Measurements from ENCODE around the gene OR10R2. TPM values are rescaled to one million over a fixed set of nuclear protein-coding genes. Genes with fewer than 3 reads are reported as not detected.

OR10R2 gene
- total RNA-seq, 3 donors from 2014 or later, result not detected

DNA sequence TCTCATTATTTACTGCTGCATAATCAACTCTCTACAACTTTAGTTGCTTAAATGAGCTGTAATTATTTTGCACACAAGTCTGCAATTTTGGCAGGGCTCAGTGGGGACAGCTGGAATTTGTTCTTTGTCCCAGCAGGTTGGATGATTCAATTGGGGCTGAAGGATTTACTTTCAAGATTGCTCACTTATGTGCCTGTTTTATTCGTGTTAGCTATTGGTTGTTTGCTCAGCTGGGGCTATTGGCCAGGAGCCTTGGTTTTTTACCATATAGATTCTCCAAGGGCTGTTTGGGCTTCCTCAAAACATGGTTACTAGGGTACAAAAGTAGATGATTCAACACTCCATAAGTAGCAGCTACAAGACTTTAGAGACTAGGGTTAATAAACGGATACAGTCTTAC lies 13.4 kb downstream of the OR10R2 start:
- Histone ChIP-seq H3K36me3 (no peaks in the 10 kb centered on the region), H3K27me3 (no peaks in the 10 kb centered on the region), H3K4me1 (no peaks in the 10 kb centered on the region), H3K9me3 (no peaks in the 10 kb centered on the region), H3K4me3 (no peak overlapping the region), H3K27ac (no peak overlapping the region)
- no peak for DNase-seq (ENCODE audit: low spot score in 2 of 2)
- TF ChIP-seq POLR2A (IDR thresholded peaks at IDR 0.05), result no peak
- TF ChIP-seq, protein P1, sequence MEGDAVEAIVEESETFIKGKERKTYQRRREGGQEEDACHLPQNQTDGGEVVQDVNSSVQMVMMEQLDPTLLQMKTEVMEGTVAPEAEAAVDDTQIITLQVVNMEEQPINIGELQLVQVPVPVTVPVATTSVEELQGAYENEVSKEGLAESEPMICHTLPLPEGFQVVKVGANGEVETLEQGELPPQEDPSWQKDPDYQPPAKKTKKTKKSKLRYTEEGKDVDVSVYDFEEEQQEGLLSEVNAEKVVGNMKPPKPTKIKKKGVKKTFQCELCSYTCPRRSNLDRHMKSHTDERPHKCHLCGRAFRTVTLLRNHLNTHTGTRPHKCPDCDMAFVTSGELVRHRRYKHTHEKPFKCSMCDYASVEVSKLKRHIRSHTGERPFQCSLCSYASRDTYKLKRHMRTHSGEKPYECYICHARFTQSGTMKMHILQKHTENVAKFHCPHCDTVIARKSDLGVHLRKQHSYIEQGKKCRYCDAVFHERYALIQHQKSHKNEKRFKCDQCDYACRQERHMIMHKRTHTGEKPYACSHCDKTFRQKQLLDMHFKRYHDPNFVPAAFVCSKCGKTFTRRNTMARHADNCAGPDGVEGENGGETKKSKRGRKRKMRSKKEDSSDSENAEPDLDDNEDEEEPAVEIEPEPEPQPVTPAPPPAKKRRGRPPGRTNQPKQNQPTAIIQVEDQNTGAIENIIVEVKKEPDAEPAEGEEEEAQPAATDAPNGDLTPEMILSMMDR (IDR thresholded peaks at IDR 0.05), result no peak
- no peak for TF ChIP-seq POLR2AphosphoS5 (IDR thresholded peaks at IDR 0.05)
- intact Hi-C loops (cut with DNase I; ENCODE audit: low total_unique reads), result loop anchor here (5.0 kb wide), 1 partner anchor 67 kb away; the partner anchor contains the start of gene OR6Y1

DNA sequence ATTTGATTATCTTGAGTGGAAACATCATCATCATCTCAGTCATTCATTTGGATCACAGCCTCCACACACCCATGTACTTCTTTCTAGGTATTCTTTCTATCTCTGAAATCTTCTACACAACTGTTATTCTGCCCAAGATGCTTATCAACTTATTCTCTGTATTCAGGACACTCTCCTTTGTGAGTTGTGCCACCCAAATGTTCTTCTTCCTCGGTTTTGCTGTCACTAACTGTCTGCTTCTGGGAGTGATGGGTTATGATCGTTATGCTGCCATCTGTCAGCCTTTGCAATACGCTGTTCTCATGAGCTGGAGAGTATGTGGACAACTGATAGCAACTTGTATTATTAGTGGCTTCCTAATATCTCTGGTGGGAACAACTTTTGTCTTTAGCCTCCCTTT lies 19.3 kb downstream of the OR10R2 start:
- TF ChIP-seq POLR2A (IDR thresholded peaks at IDR 0.05) (no peak), POLR2AphosphoS5 (IDR thresholded peaks at IDR 0.05) (no peak)
- TF ChIP-seq, protein P1 (IDR thresholded peaks at IDR 0.05), result no peak

DNA sequence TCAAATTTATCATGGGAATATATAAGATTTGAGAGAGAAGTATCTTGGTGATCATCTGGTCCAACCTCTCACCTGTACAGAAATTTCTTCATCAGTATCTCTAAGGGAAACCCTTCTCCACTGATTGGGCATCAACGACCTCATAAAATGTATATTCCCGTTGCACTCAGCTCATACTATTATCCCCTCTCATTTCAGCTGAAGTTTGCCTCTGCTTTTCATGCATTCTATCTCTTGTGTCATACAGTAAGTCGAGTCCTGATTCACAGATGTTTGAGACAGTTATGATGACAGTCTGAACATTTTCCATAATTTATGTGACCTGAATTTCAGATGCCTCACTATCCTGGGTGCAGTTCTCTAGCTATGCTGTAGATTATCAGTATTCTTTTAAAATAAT lies 21.0 kb downstream of the OR10R2 start:
- TF ChIP-seq, protein P1 (IDR thresholded peaks at IDR 0.05), result no peak
- TF ChIP-seq POLR2AphosphoS5 (IDR thresholded peaks at IDR 0.05), result no peak
- TF ChIP-seq POLR2A (IDR thresholded peaks at IDR 0.05), result no peak
- Histone ChIP-seq H3K4me1 (no peaks in the 10 kb centered on the region), H3K27ac (no peak overlapping the region), H3K36me3 (no peaks in the 10 kb centered on the region), H3K9me3 (no peaks in the 10 kb centered on the region), H3K27me3 (no peaks in the 10 kb centered on the region), H3K4me3 (no peak overlapping the region)
- intact Hi-C loops (cut with DNase I; ENCODE audit: low total_unique reads), result loop anchor here (5.0 kb wide), 1 partner anchor 791 kb away; the partner anchor contains the start of gene FCRL3
- DNase-seq (ENCODE audit: low spot score in 2 of 2), result no peak

More for the DNA sequence above, 19.3 kb downstream of the OR10R2 start:
- H3K4me1 ChIP-seq, result no peaks in the 10 kb centered on the region
- no peaks in the 10 kb centered on the region for H3K36me3 ChIP-seq
- intact Hi-C loops (cut with DNase I; ENCODE audit: low total_unique reads), result loop anchor here (5.0 kb wide), 1 partner anchor 789 kb away; the partner anchor contains the start of gene FCRL3
- no peak overlapping the region for H3K27ac ChIP-seq
- no peak for DNase-seq (ENCODE audit: low spot score in 2 of 2)
- H3K9me3 ChIP-seq, result no peaks in the 10 kb centered on the region
- no peak overlapping the region for H3K4me3 ChIP-seq
- H3K27me3 ChIP-seq, result no peaks in the 10 kb centered on the region

DNA sequence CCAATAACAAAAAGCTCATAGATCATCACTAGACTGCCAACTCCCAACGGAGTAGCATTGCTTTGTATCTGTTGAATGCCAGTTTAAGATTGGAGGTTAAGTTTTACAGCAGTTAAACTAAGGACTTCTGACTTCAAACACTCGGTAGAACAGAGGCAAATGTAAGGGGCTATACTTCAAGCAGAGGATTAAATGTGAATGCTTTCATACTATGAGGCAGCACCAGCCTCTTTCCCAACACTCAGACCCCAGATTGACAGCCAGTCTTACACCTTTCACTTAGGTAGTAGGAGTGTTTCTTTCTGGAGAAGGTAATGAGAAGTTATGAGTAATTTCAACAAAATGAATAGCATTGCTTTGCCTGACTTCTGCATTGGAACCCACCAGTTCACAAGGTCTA lies 22.8 kb downstream of the OR10R2 start:
- no peak overlapping the region for H3K27ac ChIP-seq
- H3K27me3 ChIP-seq, result no peaks in the 10 kb centered on the region
- intact Hi-C loops (cut with DNase I; ENCODE audit: low total_unique reads), result loop anchor here (5.0 kb wide), 1 partner anchor 792 kb away; the partner anchor contains the start of gene FCRL3
- H3K4me1 ChIP-seq, result no peaks in the 10 kb centered on the region
- no peak overlapping the region for H3K4me3 ChIP-seq
- no peak for DNase-seq (ENCODE audit: low spot score in 2 of 2)
- no peaks in the 10 kb centered on the region for H3K9me3 ChIP-seq
- no peaks in the 10 kb centered on the region for H3K36me3 ChIP-seq
- TF ChIP-seq POLR2AphosphoS5 (IDR thresholded peaks at IDR 0.05) (no peak), POLR2A (IDR thresholded peaks at IDR 0.05) (no peak)
- TF ChIP-seq, protein P1 (IDR thresholded peaks at IDR 0.05), result no peak

DNA sequence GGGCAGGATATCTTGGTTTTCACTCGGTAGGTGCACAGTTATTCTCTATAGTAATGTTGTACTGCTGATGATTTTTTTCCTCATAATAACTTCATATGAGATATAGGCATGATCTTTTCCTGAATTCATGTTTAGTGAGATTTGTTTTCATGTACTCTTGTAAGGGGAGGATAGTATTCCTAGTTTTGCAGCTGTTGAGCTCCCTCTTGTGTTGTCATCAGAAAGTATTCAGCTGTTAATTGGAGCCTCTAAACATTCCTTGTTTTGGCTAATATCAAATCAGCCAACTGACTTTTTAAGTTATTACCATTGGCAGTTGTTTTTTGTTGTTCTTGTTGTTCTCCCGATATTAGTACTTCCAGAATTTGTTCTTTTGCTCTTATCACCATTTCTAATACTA lies 24.4 kb downstream of the OR10R2 start:
- H3K36me3 ChIP-seq, result no peaks in the 10 kb centered on the region
- DNase-seq (ENCODE audit: low spot score in 2 of 2), result no peak
- H3K27me3 ChIP-seq, result no peaks in the 10 kb centered on the region
- H3K27ac ChIP-seq, result no peak overlapping the region
- intact Hi-C loops (cut with DNase I; ENCODE audit: low total_unique reads), result no loop called here
- no peak overlapping the region for H3K4me3 ChIP-seq
- no peaks in the 10 kb centered on the region for H3K4me1 ChIP-seq
- no peak for TF ChIP-seq POLR2AphosphoS5 (IDR thresholded peaks at IDR 0.05)
- TF ChIP-seq, protein P1 (IDR thresholded peaks at IDR 0.05), result no peak
- no peak for TF ChIP-seq POLR2A (IDR thresholded peaks at IDR 0.05)
- H3K9me3 ChIP-seq, result peaks cover 0 to under 1% of the 10 kb centered on the region in 2 donors
